Liver (tissue), 9 donors: ENCODE results near the gene GPR18. TPM values are rescaled to one million over a fixed set of nuclear protein-coding genes. Genes with fewer than 3 reads are reported as not detected.

Experiments used
- DNase-seq: peaks from one replicate; pipeline ENCODE4 v3.0.0-alpha.2; 2017; ENCODE audit warnings: low spot score
- H3K27ac ChIP-seq, 2 donors: one replicate each; pipeline ENCODE4 v1.7.0; 2013; ENCODE audit warnings: inconsistent platforms in 2 of 2, low read length in 2 of 2, control low read depth in 1 of 2, low read depth in 1 of 2, mild to moderate bottlenecking in 1 of 2
- H3K27me3 ChIP-seq, 4 donors: one replicate each; pipeline versions ENCODE4 v1.6.1 to v1.7.0; 2013; ENCODE audit warnings: low read length in 3 of 4, inconsistent platforms in 1 of 4, mild to moderate bottlenecking in 1 of 4, moderate library complexity in 1 of 4; ENCODE audit not compliant: control insufficient read depth in 4 of 4, insufficient read depth in 4 of 4
- H3K36me3 ChIP-seq, 4 donors: one replicate each; pipeline versions ENCODE4 v1.6.1 to v1.7.0; 2013; ENCODE audit warnings: low read length in 3 of 4, mild to moderate bottlenecking in 3 of 4, low read depth in 1 of 4, moderate library complexity in 1 of 4; ENCODE audit not compliant: control insufficient read depth in 4 of 4, insufficient read depth in 3 of 4
- H3K4me1 ChIP-seq, 4 donors: one replicate each; pipeline versions ENCODE4 v1.6.1 to v1.7.0; 2013; ENCODE audit warnings: low read length in 3 of 4, mild to moderate bottlenecking in 3 of 4, moderate library complexity in 1 of 4; ENCODE audit not compliant: control insufficient read depth in 4 of 4, insufficient read depth in 4 of 4
- H3K4me3 ChIP-seq, 3 donors: one replicate each; pipeline versions ENCODE4 v1.6.1 to v1.7.0; 2013; ENCODE audit warnings: low read length in 3 of 3, control low read depth in 1 of 3, low read depth in 1 of 3, mild to moderate bottlenecking in 1 of 3
- H3K9ac ChIP-seq, 2 donors: one replicate each; pipeline ENCODE4 v1.7.0; 2013; ENCODE audit warnings: low read length in 2 of 2, mild to moderate bottlenecking in 2 of 2, moderate library complexity in 2 of 2, control low read depth in 1 of 2, low read depth in 1 of 2
- H3K9me3 ChIP-seq, 4 donors: one replicate each; pipeline versions ENCODE4 v1.6.1 to v1.7.0; 2013; ENCODE audit warnings: low read length in 3 of 4; ENCODE audit not compliant: control insufficient read depth in 4 of 4
- EGR1 ChIP-seq, 2 donors: IDR thresholded peaks; 2 replicates each; pipeline ENCODE4 v1.6.1; 2016 to 2018; ENCODE audit warnings: antibody characterized with exemption in 2 of 2, low read depth in 2 of 2
- FOXA1 ChIP-seq: IDR thresholded peaks from 2 replicates; pipeline ENCODE4 v1.6.1; 2016; ENCODE audit warnings: antibody characterized with exemption
- FOXA2 ChIP-seq: IDR thresholded peaks from 2 replicates; pipeline ENCODE4 v1.6.1; 2016; ENCODE audit warnings: antibody characterized with exemption
- GABPA ChIP-seq, 2 donors: IDR thresholded peaks in 1 of 2; conservative IDR thresholded peaks in 1 of 2; 2 replicates each; pipeline ENCODE4 v1.6.1; 2016; ENCODE audit warnings: antibody characterized with exemption in 2 of 2, mild to moderate bottlenecking in 1 of 2, moderate library complexity in 1 of 2
- HNF4A ChIP-seq, 2 donors: conservative IDR thresholded peaks; 2 replicates each; pipeline ENCODE4 v1.6.1; 2016; ENCODE audit warnings: antibody characterized with exemption in 2 of 2, mild to moderate bottlenecking in 2 of 2
- HNF4G ChIP-seq: IDR thresholded peaks from 2 replicates; pipeline ENCODE4 v1.6.1; 2016; ENCODE audit warnings: antibody characterized with exemption
- JUND ChIP-seq, 2 donors: IDR thresholded peaks; 2 replicates each; pipeline ENCODE4 v1.6.1; 2016; ENCODE audit warnings: antibody characterized with exemption in 2 of 2
- NR2F2 ChIP-seq: IDR thresholded peaks from 2 replicates; pipeline ENCODE4 v1.6.1; 2016; ENCODE audit warnings: antibody characterized with exemption
- RAD21 ChIP-seq, 2 donors: IDR thresholded peaks; 2 replicates each; pipeline ENCODE4 v1.6.1; 2016; ENCODE audit warnings: antibody characterized with exemption in 2 of 2, mild to moderate bottlenecking in 2 of 2
- RXRA ChIP-seq, 2 donors: IDR thresholded peaks; 2 replicates each; pipeline ENCODE4 v1.6.1; 2017 to 2018; ENCODE audit warnings: antibody characterized with exemption in 2 of 2, mild to moderate bottlenecking in 1 of 2
- SP1 ChIP-seq: IDR thresholded peaks from 2 replicates; pipeline ENCODE4 v1.6.1; 2018; ENCODE audit warnings: antibody characterized with exemption, mild to moderate bottlenecking
- TAF1 ChIP-seq: conservative IDR thresholded peaks from 2 replicates; pipeline ENCODE4 v1.6.1; 2016; ENCODE audit warnings: antibody characterized with exemption, mild to moderate bottlenecking
- YY1 ChIP-seq: IDR thresholded peaks from 2 replicates; pipeline ENCODE4 v1.6.1; 2016; ENCODE audit warnings: antibody characterized with exemption, mild to moderate bottlenecking
- WGBS: extraction: QIAGEN DNeasy Blood & Tissue Kit; methylation state at CpG from one replicate; pipeline ENCODE4 v1.1.7; 2013; 5-methylcytosine and 5-hydroxymethylcytosine counted together
- polyA plus RNA-seq, 2 donors: library from polyadenylated mRNA; stranded (reverse) in 1 of 2; unstranded in 1 of 2; fragments of 200-250 nt in 1 of 2; fragments of >200 nt in 1 of 2; fragmentation: Nextera tagmentation in 1 of 2; extraction: Ambion mirVana in 1 of 2; gene quantifications; one replicate each; pipeline versions ENCODE4 v1.2.1 to v1.2.3, GENCODE V29; 2013 to 2015
- total RNA-seq, 2 donors: library from RNA; depleted of rRNA; stranded (reverse); fragments of >200 nt; gene quantifications; one replicate each; pipeline ENCODE4 v1.2.3, GENCODE V29; 2014
- TF ChIP-seq, protein P1 (sequence below): IDR thresholded peaks from 2 replicates; pipeline ENCODE4 v1.6.1; 2016; ENCODE audit warnings: antibody characterized with exemption
- TF ChIP-seq, protein P2 (sequence below): IDR thresholded peaks from 2 replicates; pipeline ENCODE4 v1.6.1; 2016; ENCODE audit warnings: antibody characterized with exemption
- TF ChIP-seq, protein P3 (sequence below): fragments of 150-350 bp; IDR thresholded peaks from 2 replicates; pipeline ENCODE4 v1.5.1; 2017; ENCODE audit warnings: improper control_type of control experiment, low read depth, low read length; ENCODE audit not compliant: missing input control
- TF ChIP-seq, protein P4 (sequence below): IDR thresholded peaks from 2 replicates; pipeline ENCODE4 v1.6.1; 2016; ENCODE audit warnings: antibody characterized with exemption
- TF ChIP-seq, protein P5 (sequence below): IDR thresholded peaks from 2 replicates; pipeline ENCODE4 v1.6.1; 2016; ENCODE audit warnings: antibody characterized with exemption, mild to moderate bottlenecking
- donor health status: healthy.
- donor health status: healthy.
- donor health status: healthy.
- donor health status: healthy.
- donor health status: healthy.

GPR18 gene
- total and polyA plus RNA-seq, 4 donors, result 0.13 to 1.0 (median 0.41) TPM

DNA sequence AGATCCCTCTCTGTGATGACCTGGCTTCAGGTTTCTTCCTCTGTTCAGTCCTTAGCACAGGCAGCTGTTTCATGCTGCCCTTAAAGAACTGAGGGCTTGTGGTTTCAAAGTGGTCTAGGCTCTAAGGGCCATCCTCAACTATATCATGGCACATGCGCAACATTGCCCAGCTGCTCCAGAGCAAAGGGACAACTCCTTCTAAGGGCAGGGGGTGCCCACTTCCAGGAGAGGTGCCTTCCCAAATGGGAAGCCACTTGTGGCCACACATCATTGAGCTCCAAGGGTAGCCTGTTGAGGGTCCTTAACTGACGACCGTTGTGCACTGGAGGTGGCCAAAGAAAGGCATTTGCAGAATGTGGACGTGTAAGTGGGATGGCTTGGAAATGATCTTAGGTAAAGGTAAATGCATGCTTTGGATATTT is 41.8 kb upstream of the GPR18 start:
- Histone ChIP-seq H3K4me3 (no peak overlapping the region), H3K27ac (no peak overlapping the region), H3K9ac (no peak overlapping the region), H3K4me1 (peaks cover 0 to 2% (median 0%) of the 10 kb centered on the region in 4 donors), H3K36me3 (no peaks in the 10 kb centered on the region), H3K9me3 (no peaks in the 10 kb centered on the region), H3K27me3 (no peaks in the 10 kb centered on the region)
- no peak for DNase-seq
- TF ChIP-seq HNF4A (conservative IDR thresholded peaks at IDR 0.05), result no peak
- no peak for TF ChIP-seq SP1
- no peak for TF ChIP-seq FOXA1
- TF ChIP-seq RAD21 (IDR thresholded peaks at IDR 0.05), result no peak
- TF ChIP-seq, protein P1, sequence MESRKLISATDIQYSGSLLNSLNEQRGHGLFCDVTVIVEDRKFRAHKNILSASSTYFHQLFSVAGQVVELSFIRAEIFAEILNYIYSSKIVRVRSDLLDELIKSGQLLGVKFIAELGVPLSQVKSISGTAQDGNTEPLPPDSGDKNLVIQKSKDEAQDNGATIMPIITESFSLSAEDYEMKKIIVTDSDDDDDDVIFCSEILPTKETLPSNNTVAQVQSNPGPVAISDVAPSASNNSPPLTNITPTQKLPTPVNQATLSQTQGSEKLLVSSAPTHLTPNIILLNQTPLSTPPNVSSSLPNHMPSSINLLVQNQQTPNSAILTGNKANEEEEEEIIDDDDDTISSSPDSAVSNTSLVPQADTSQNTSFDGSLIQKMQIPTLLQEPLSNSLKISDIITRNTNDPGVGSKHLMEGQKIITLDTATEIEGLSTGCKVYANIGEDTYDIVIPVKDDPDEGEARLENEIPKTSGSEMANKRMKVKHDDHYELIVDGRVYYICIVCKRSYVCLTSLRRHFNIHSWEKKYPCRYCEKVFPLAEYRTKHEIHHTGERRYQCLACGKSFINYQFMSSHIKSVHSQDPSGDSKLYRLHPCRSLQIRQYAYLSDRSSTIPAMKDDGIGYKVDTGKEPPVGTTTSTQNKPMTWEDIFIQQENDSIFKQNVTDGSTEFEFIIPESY, result no peak
- TF ChIP-seq HNF4G, result no peak
- TF ChIP-seq, protein P2, sequence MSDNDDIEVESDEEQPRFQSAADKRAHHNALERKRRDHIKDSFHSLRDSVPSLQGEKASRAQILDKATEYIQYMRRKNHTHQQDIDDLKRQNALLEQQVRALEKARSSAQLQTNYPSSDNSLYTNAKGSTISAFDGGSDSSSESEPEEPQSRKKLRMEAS, result no peak
- no peak for TF ChIP-seq NR2F2
- TF ChIP-seq JUND (IDR thresholded peaks at IDR 0.05), result no peak
- TF ChIP-seq TAF1, result no peak
- no peak for TF ChIP-seq YY1
- TF ChIP-seq, protein P3, sequence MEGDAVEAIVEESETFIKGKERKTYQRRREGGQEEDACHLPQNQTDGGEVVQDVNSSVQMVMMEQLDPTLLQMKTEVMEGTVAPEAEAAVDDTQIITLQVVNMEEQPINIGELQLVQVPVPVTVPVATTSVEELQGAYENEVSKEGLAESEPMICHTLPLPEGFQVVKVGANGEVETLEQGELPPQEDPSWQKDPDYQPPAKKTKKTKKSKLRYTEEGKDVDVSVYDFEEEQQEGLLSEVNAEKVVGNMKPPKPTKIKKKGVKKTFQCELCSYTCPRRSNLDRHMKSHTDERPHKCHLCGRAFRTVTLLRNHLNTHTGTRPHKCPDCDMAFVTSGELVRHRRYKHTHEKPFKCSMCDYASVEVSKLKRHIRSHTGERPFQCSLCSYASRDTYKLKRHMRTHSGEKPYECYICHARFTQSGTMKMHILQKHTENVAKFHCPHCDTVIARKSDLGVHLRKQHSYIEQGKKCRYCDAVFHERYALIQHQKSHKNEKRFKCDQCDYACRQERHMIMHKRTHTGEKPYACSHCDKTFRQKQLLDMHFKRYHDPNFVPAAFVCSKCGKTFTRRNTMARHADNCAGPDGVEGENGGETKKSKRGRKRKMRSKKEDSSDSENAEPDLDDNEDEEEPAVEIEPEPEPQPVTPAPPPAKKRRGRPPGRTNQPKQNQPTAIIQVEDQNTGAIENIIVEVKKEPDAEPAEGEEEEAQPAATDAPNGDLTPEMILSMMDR, result no peak
- no peak for TF ChIP-seq EGR1 (IDR thresholded peaks at IDR 0.05; ENCODE audit: low read depth in 2 of 2)
- no peak for TF ChIP-seq FOXA2
- TF ChIP-seq, protein P4, sequence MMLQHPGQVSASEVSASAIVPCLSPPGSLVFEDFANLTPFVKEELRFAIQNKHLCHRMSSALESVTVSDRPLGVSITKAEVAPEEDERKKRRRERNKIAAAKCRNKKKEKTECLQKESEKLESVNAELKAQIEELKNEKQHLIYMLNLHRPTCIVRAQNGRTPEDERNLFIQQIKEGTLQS, result no peak
- no peak for TF ChIP-seq GABPA (IDR thresholded peaks at IDR 0.05 in 1 of 2, conservative IDR thresholded peaks at IDR 0.05 in 1 of 2)
- TF ChIP-seq, protein P5, sequence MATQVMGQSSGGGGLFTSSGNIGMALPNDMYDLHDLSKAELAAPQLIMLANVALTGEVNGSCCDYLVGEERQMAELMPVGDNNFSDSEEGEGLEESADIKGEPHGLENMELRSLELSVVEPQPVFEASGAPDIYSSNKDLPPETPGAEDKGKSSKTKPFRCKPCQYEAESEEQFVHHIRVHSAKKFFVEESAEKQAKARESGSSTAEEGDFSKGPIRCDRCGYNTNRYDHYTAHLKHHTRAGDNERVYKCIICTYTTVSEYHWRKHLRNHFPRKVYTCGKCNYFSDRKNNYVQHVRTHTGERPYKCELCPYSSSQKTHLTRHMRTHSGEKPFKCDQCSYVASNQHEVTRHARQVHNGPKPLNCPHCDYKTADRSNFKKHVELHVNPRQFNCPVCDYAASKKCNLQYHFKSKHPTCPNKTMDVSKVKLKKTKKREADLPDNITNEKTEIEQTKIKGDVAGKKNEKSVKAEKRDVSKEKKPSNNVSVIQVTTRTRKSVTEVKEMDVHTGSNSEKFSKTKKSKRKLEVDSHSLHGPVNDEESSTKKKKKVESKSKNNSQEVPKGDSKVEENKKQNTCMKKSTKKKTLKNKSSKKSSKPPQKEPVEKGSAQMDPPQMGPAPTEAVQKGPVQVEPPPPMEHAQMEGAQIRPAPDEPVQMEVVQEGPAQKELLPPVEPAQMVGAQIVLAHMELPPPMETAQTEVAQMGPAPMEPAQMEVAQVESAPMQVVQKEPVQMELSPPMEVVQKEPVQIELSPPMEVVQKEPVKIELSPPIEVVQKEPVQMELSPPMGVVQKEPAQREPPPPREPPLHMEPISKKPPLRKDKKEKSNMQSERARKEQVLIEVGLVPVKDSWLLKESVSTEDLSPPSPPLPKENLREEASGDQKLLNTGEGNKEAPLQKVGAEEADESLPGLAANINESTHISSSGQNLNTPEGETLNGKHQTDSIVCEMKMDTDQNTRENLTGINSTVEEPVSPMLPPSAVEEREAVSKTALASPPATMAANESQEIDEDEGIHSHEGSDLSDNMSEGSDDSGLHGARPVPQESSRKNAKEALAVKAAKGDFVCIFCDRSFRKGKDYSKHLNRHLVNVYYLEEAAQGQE, result no peak
- no peak for TF ChIP-seq RXRA (IDR thresholded peaks at IDR 0.05)
- 95% methylated on average over 4 of the region's 4 CpGs for WGBS
